KBM-7 (cell line): ENCODE results near the gene RHEB.

Experiments used
- DNase-seq: peaks from one replicate; pipeline ENCODE4 v3.0.0-alpha.2; 2015
- in situ Hi-C: fragments of 300-500 bp; cut with MboI; formaldehyde crosslinking; loops from 2 replicates; pipeline ENCODE4 v1.14.3; 2020; ENCODE audit warnings: low sequenced_read_pairs, low pct_unique_long_range_greater_than_20kb, mixed read lengths

Gene RHEB

DNA sequence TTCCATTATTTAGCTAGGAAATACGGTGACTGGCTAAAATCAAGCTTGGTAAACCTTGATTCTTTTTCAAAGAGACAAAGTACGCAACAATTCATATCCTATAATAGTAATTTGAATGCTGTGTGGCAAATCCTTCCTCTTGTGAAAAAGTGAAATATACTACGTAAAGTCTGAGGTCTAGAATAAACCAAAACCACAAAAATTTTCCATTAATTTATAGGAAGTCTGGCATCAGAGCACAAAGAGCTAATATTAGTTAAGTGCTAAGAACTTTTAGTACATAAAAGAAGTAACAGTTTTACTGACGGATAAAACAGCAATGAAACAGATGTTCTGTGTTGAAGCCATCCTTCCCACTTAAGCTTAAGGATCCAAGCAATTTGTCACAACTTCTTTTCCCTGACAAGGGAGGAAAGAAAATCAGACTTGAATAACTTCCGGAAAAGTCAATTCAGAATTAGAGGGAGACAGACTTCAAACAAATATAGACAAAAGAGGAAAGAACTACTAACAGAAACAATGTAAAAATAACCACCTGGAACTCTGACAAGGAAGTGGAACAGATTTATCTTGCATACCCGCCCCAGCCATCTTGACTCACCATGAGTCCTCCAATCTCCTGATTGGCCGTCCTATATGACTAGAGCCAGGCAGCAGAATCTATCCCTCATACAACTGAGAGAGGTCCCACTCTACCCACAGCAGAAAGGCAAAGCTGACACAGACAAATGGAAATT lies 34.6 kb downstream of the RHEB start:
- no peak for DNase-seq
- in situ Hi-C loops = no loop called here

GRCh38 chr7:151483711-151483983 lies 36.0 kb downstream of the RHEB start:
- DNase-seq = no peak
- in situ Hi-C loops = no loop called here

GRCh38 chr7:151482883-151483710 lies 36.6 kb downstream of the RHEB start:
- in situ Hi-C loops = no loop called here
- DNase-seq = no peak

GRCh38 chr7:151481650-151482505 lies 37.8 kb downstream of the RHEB start:
- in situ Hi-C loops = no loop called here

DNA sequence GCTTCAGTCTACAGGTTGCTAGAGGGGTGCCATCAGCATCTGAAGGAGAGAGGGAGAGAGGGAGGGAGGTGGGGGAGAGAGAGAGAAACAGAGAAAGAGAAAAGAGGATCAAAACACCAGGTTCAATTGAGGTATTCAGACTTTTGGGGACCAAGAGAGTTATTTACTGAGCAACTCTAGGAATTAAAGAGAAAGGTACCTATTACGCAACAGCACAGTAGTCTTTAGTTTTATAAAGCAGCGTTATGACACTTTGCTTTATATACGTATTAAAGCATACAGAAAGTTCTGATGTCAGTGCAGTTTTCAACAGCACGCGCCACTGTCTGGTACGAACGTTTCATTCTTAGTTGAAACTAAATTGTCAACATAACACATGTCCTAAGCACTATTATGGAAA lies 41.8 kb downstream of the RHEB start:
- in situ Hi-C loops = no loop called here
- no peak for DNase-seq

More at GRCh38 chr7:151481650-151482505, 37.8 kb downstream of the RHEB start:
- no peak for DNase-seq

GRCh38 chr7:151472644-151473380 lies 46.9 kb downstream of the RHEB start:
- DNase-seq = no peak
- in situ Hi-C loops = no loop called here

GRCh38 chr7:151470711-151471110 lies 49.0 kb downstream of the RHEB start:
- in situ Hi-C loops = no loop called here
- no peak for DNase-seq

- in situ Hi-C loops = no loop called here
- DNase-seq = no peak
Observed at GRCh38 chr7:151469281-151469680, 50.4 kb downstream of the RHEB start.

DNA sequence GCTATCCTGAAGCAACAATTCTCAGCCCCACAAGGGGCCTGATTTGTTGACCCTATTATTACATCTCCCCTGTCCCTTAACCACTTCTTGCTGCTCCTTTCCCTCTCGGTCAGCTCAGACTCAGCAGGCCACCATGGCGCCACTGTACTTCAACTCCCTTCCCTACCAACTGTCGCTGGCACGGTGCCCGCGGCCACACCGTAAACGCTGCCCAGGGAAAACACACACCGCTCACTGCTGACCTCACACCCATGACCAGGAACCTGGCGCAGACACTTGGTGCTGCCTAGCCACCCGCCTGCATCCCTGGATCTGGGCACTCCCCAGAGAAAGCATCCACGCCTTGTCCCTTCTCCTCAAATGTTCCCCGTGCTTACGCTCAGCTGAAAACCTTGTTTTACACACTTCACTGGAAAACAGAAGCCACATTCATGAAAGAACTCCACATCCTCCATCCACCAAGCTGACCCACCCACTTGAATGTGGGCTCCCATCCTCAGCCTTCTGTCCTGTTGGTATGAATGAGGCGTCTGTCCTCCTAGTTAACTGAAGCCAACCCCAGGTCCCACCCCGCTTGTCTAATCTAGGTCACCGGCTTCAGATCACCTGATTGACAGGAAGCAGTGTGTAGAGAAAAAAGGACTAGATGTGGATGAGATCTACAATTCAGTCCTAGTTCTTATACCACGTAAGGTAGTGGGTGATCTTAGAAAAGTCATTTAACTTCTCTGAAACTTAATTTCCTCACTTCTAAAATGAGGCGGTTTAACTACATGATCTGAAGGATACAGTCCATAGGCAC lies 51.3 kb downstream of the RHEB start:
- in situ Hi-C loops = no loop called here
- no peak for DNase-seq

DNA sequence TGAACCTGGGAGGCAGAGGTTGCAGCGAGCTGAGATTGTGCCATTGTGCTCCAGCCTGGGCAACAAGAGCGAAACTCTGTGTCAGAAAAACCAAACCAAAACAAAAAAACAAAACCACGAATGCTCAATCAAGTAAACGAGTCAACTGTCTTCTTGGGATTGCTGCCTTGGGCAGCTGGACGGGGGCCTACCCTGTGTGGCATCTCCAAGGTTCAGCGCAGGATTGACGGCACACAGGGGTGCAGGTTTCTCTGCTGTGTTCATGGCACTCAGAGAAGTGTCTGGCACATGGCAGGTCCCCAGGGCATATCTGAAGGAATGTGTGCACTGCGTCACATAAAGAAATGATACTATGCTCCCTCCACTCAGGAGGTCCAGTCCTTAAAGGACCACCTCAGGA lies 54.5 kb downstream of the RHEB start:
- DNase-seq = no peak
- in situ Hi-C loops = no loop called here

GRCh38 chr7:151462306-151462779 lies 57.4 kb downstream of the RHEB start:
- DNase-seq = no peak
- in situ Hi-C loops = no loop called here

- DNase-seq = no peak
- in situ Hi-C loops = no loop called here
Observed at GRCh38 chr7:151461942-151462230, 57.8 kb downstream of the RHEB start.

DNA sequence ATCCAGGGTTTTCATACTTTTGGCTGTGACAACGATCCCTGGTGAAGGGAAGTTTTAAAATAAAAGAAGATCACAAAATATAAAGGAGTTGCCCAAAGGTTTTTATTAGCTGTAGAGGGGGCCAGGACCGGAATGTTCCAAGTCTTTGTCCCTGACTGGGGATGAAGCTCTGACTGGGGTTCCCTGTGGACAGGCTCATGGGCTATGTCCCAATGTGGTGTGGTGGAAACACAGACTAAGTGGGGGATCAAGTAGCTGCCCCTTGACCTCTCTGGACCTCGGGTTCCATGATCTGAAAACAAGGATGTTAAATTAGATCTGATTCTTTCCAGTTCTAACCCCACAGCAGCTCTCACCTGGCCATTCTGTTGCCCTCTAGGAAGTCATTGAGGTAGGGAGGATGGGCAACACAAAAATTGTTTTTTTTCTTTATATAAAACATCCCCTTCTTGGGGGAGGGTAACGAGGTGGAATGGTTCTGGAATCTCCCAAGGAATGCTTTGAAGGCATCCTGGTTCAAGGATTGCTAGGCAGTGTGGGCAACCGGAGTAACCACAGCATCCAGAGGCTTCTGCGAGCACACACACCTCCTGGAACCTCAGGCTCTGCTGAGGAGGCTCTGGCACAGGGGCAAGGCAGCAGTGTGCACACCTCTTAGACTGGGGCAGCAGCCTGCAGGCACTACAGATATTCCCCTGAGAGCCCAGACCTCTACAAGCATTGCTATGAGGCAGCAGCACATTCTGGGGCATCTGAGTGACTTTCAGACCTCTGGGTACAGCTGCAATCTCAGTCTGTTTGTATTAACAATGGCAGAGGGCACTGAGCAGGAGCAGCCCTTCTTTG lies 58.4 kb downstream of the RHEB start:
- in situ Hi-C loops = no loop called here

GRCh38 chr7:151460474-151460855 lies 59.2 kb downstream of the RHEB start:
- in situ Hi-C loops = no loop called here
- DNase-seq = no peak

More for the DNA sequence above, 58.4 kb downstream of the RHEB start:
- DNase-seq = no peak

DNA sequence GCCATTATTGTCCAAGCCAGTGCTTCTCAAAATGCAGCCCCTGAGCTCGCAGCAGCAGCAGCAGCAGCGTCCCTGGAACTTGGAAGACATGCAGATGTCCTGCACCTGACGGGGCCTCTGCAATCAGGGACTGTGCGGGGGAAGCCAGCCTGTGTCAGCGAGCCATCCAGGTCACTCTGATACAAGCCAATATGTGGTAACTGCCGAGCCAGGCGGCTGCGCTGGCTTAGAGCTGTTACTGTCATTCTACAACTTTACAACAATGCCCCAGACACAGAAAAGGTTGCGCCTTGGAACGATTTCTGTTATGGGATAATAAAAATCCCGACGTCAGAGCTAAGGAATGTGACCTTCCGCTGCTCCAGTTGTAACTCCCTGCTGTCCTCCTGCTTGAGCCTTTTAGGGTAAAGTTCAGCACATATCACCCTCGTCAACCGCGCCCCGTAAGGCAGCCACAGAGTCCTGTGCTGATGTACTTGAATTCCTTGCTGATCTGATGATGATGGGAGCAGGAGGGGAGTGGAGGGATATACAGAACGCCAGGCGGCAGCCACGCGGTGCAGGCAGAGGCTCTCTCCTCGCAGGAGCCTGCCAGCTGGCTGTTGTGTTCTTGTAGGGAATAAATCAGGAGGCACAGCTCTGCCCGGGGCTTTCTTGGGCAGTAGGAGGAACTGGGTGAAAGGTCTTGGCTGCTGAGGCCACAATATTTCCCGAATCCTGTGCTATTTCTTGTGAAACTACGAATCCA lies 59.8 kb downstream of the RHEB start:
- DNase-seq = no peak
- in situ Hi-C loops = no loop called here

DNA sequence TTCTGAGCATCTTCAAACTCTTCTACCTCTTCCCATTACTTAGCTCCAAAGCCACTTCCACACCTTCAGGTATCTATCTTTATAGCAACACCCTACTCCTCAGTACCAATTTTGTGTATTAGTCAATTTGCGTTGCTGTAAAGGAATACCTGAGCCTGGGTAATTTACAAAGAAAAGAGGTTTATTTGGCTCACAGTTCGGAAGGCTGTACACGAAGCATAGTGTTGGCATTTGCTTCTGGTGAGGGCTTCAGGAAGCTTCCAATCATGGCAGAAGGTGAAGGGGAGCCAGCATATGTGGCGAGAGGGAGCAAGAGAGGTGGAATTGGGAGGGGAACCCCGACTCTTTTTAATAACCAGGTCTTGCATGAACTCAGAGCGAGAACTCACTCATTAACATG lies 62.2 kb downstream of the RHEB start:
- in situ Hi-C loops = no loop called here
- DNase-seq = no peak

DNA sequence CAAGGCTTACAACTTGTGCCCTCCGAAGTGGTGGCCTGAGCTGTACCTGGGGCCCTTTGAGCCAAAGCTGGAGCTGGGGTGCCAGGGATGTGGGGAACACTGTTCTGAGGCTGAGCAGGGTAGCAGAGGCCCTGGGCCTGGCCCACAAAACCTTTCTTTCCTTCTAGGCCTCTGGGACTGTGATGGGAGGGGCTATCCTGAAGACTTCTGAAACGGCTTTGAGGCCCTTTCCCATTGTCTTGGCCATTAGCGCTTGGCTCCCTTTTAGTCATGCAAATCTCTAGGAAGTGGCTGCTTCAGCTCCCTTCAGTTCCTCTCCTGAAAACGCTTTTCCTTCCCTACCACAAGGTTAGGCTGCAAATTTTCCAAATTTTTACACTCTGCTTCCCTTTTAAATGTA lies 62.9 kb downstream of the RHEB start:
- no peak for DNase-seq
- in situ Hi-C loops = no loop called here
